Nephron (organoid): ENCODE results near the gene MPC1.

ENCODE experiments used
- H3K27ac Mint-ChIP-seq, 3 experiments: 2 replicates each; pipeline ENCODE4 v1.8.0; 2020; ENCODE audit warnings: mixed read lengths in 3 of 3, mild to moderate bottlenecking in 2 of 3, moderate library complexity in 1 of 3
- H3K27me3 Mint-ChIP-seq: 2 replicates; pipeline ENCODE4 v1.8.0; 2021; ENCODE audit warnings: low read depth, mild to moderate bottlenecking, moderate library complexity, mixed read lengths
- H3K36me3 Mint-ChIP-seq: 2 replicates; pipeline ENCODE4 v1.8.0; 2020; ENCODE audit warnings: low read depth, mixed read lengths
- H3K4me1 Mint-ChIP-seq: 2 replicates; pipeline ENCODE4 v1.8.0; 2020; ENCODE audit warnings: mixed read lengths
- H3K4me3 Mint-ChIP-seq, 3 experiments: 2 replicates each; pipeline ENCODE4 v1.8.0; 2020; ENCODE audit warnings: mild to moderate bottlenecking in 3 of 3, mixed read lengths in 3 of 3, moderate library complexity in 2 of 3
- H3K9me3 Mint-ChIP-seq: 2 replicates; pipeline ENCODE4 v1.8.0; 2020; ENCODE audit warnings: mixed read lengths
- CTCF ChIP-seq, 3 experiments: fragments of 200-600 bp; sonication (generic); IDR thresholded peaks; one replicate each; pipeline ENCODE4 v1.5.0; 2021; ENCODE audit warnings: antibody characterized with exemption in 3 of 3; ENCODE audit not compliant: unreplicated experiment in 3 of 3

The MPC1 gene

DNA sequence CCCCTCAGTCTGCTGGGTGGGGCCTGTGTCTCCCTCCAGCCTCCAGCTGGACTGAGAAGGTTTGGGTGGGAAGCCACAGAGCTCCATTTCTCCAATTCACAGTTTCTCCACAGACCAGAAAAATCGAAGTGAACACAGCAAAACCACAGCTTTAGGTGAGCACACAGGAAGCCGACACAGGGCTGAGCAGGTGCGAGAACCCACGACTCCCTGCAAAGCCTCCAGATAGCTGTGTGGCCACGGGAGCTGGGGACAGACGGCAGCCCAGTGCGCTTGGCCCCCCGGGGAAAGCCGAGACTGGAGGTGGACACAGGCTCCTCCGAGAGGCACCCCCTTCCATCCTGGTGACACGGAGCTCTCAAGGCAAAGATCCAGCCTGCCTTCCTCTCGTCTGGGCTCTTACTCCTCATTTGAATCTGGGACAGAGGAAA, 29.0 kb upstream of the MPC1 start:
- TF ChIP-seq CTCF (IDR thresholded peaks at IDR 0.05; ENCODE audit: unreplicated experiment in 3 of 3), result no peak

GRCh38 chr6:166411271-166411670, 28.5 kb upstream of the MPC1 start:
- H3K27ac Mint-ChIP-seq, result no peak overlapping the region
- no peak for TF ChIP-seq CTCF (IDR thresholded peaks at IDR 0.05; ENCODE audit: unreplicated experiment in 3 of 3)
- H3K4me3 Mint-ChIP-seq, result no peak overlapping the region
- no peaks in the 10 kb centered on the region for H3K4me1 Mint-ChIP-seq
- H3K27me3 Mint-ChIP-seq, result peaks cover 4% of the 10 kb centered on the region
- peaks cover 14% of the 10 kb centered on the region for H3K36me3 Mint-ChIP-seq
- no peaks in the 10 kb centered on the region for H3K9me3 Mint-ChIP-seq

More for the DNA sequence above, 29.0 kb upstream of the MPC1 start:
- peaks cover 4% of the 10 kb centered on the region for H3K27me3 Mint-ChIP-seq
- H3K9me3 Mint-ChIP-seq, result no peaks in the 10 kb centered on the region
- H3K36me3 Mint-ChIP-seq, result peaks cover 18% of the 10 kb centered on the region
- H3K4me1 Mint-ChIP-seq, result no peaks in the 10 kb centered on the region
- no peak overlapping the region for H3K4me3 Mint-ChIP-seq
- no peak overlapping the region for H3K27ac Mint-ChIP-seq

GRCh38 chr6:166410426-166410935, 27.7 kb upstream of the MPC1 start:
- peaks cover 7% of the 10 kb centered on the region for H3K36me3 Mint-ChIP-seq
- no peaks in the 10 kb centered on the region for H3K4me1 Mint-ChIP-seq
- no peak overlapping the region for H3K27ac Mint-ChIP-seq
- H3K4me3 Mint-ChIP-seq, result no peak overlapping the region
- no peaks in the 10 kb centered on the region for H3K9me3 Mint-ChIP-seq
- no peak for TF ChIP-seq CTCF (IDR thresholded peaks at IDR 0.05; ENCODE audit: unreplicated experiment in 3 of 3)
- peaks cover 4% of the 10 kb centered on the region for H3K27me3 Mint-ChIP-seq

- Mint-ChIP-seq H3K27me3 (no peaks in the 10 kb centered on the region), H3K4me1 (no peaks in the 10 kb centered on the region), H3K9me3 (no peaks in the 10 kb centered on the region), H3K27ac (no peak overlapping the region), H3K36me3 (peaks cover 3% of the 10 kb centered on the region), H3K4me3 (no peak overlapping the region)
- TF ChIP-seq CTCF (IDR thresholded peaks at IDR 0.05; ENCODE audit: unreplicated experiment in 3 of 3), result no peak
Observed at GRCh38 chr6:166408936-166409755, 26.4 kb upstream of the MPC1 start.

DNA sequence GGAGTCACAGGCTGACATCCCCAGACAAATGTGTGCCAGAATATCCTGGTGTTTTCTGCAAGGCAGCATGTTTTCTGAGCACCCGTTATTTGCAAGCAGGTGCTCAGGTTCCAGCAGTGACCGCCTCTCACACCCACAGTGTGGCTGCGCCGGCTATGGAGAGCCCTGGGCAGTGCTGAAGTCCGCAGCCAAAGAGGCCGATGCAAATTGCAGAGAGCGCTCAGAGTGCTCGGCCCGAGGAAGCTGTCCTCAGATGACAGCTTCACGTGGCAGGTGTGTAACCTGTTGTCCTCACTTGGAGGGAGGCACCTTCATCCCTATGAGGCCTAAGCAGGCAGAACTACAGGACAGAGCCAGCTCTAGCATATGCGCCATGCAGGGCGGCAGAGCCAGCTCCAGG, 23.5 kb upstream of the MPC1 start:
- no peaks in the 10 kb centered on the region for H3K27me3 Mint-ChIP-seq
- H3K4me1 Mint-ChIP-seq, result peaks cover 5% of the 10 kb centered on the region
- TF ChIP-seq CTCF (IDR thresholded peaks at IDR 0.05; ENCODE audit: unreplicated experiment in 3 of 3), result no peak
- no peak overlapping the region for H3K4me3 Mint-ChIP-seq
- peaks cover 2% of the 10 kb centered on the region for H3K9me3 Mint-ChIP-seq
- H3K27ac Mint-ChIP-seq, result no peak overlapping the region
- H3K36me3 Mint-ChIP-seq, result no peaks in the 10 kb centered on the region

DNA sequence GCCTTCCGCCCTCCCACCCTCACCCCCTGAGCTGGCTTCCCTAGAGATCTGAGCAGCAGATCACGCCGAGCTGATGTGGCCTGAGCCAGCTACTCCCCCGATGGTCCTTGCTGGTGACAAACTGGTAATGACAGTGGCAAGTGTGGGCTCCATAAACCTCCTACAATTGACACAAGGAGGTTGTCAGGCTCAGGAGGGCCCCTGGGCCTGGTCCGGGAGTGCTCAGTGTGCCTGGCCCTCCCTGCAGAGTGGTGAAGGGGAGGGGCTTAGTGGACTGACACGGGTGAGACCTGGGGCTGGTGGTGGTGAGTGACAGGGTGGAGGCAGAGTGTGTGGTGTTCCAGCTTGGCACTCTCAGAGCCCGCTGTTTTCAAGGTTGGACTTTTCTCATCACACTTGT, 22.6 kb upstream of the MPC1 start:
- H3K4me1 Mint-ChIP-seq, result peaks cover 5% of the 10 kb centered on the region
- H3K27me3 Mint-ChIP-seq, result peaks cover 6% of the 10 kb centered on the region
- no peak overlapping the region for H3K4me3 Mint-ChIP-seq
- H3K27ac Mint-ChIP-seq, result no peak overlapping the region
- no peak for TF ChIP-seq CTCF (IDR thresholded peaks at IDR 0.05; ENCODE audit: unreplicated experiment in 3 of 3)
- H3K9me3 Mint-ChIP-seq, result peaks cover 2% of the 10 kb centered on the region
- no peaks in the 10 kb centered on the region for H3K36me3 Mint-ChIP-seq
